GM19099 (cell line): Measurements from ENCODE around the gene CDK6.

Source experiments
- POLR2A ChIP-seq: IDR thresholded peaks from 3 replicates; pipeline ENCODE4 v1.6.1; 2011; ENCODE audit warnings: low read depth; ENCODE audit not compliant: insufficient read length; ENCODE audit errors: extremely low read depth

Gene CDK6

GRCh38 chr7:92608380-92609322, 227.7 kb downstream of the CDK6 start:
- TF ChIP-seq POLR2A: no peak

GRCh38 chr7:92606985-92607384, 229.4 kb downstream of the CDK6 start:
- no peak for TF ChIP-seq POLR2A

- peak; percentile 20 for TF ChIP-seq POLR2A
These were observed 233.3 kb downstream of the CDK6 start for GRCh38 chr7:92603089-92603445.

GRCh38 chr7:92602352-92603088, 233.9 kb downstream of the CDK6 start:
- TF ChIP-seq POLR2A: no peak

- TF ChIP-seq POLR2A: no peak
These were observed 237.9 kb downstream of the CDK6 start for GRCh38 chr7:92598310-92598981.

- no peak for TF ChIP-seq POLR2A
These were observed 241.1 kb downstream of the CDK6 start for GRCh38 chr7:92595281-92595680.

GRCh38 chr7:92594746-92595145, 241.6 kb downstream of the CDK6 start:
- TF ChIP-seq POLR2A: no peak

GRCh38 chr7:92590711-92591310, 245.6 kb downstream of the CDK6 start:
- no peak for TF ChIP-seq POLR2A

- no peak for TF ChIP-seq POLR2A
These were observed 247.3 kb downstream of the CDK6 start for GRCh38 chr7:92589056-92589455.

GRCh38 chr7:92588561-92588960, 247.8 kb downstream of the CDK6 start:
- no peak for TF ChIP-seq POLR2A

GRCh38 chr7:92586841-92587240, 249.5 kb downstream of the CDK6 start:
- no peak for TF ChIP-seq POLR2A

GRCh38 chr7:92586403-92586802, 250.0 kb downstream of the CDK6 start:
- no peak for TF ChIP-seq POLR2A

GRCh38 chr7:92584953-92585352, 251.4 kb downstream of the CDK6 start:
- no peak for TF ChIP-seq POLR2A

- TF ChIP-seq POLR2A: no peak
These were observed 253.4 kb downstream of the CDK6 start for GRCh38 chr7:92582948-92583347.

GRCh38 chr7:92576296-92576695, 260.1 kb downstream of the CDK6 start:
- TF ChIP-seq POLR2A: no peak
